Fibroblast of skin of right quadriceps (primary cell): ENCODE data around the gene SMARCD1.
"Not testable (repeated sequence)": the region's sequence is repeated elsewhere in the genome, so short reads cannot be mapped to it uniquely, and the experiment has no call there.

Experiments
- DNase-seq: peaks from one replicate; pipeline ENCODE4 v3.0.0-alpha.2; 2013

Gene SMARCD1

DNA sequence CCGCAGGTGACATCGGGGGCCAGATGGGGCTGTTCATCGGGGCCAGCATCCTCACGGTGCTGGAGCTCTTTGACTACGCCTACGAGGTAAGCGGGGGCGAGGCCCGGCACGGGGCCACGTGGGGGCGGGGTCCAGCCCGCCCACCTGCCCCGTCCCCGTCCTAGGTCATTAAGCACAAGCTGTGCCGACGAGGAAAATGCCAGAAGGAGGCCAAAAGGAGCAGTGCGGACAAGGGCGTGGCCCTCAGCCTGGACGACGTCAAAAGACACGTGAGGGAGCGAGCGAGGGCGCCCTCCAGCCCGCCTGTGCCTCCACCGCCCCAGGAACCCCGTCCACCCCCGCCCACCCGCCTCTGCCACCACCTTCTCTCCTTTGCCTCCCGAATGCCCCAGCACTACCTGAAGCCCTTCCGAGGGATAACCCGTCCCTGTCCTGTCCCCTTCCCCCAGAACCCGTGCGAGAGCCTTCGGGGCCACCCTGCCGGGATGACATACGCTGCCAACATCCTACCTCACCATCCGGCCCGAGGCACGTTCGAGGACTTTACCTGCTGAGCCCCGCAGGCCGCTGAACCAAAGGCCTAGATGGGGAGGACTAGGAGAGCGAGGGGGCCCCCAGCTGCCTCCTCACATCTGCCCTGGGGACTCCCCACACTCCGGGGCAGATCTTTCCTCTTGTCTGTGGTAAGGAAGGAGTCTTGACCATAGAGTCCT is 3.9 kb upstream of the SMARCD1 start:
- DNase-seq: no peak

DNA sequence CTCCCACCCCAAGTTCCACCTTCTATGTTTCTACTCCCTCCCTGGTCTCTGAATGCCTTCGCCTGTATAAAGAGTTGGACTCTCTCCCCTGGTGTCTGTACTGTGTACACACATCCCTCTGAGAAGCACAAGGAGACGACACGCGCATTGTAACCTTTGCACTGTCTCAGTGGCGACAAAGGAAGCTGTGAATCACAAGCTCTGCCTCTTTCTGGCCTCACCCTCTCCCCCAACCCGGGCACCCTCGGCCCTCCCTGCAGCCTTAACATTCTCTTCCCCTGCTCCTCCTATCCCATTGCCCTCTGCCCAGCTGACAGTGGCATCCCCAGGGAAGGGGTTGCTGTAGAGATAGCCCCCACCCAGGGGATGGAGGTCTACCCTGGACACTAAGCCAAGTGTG is 2.5 kb upstream of the SMARCD1 start:
- no peak for DNase-seq

DNA sequence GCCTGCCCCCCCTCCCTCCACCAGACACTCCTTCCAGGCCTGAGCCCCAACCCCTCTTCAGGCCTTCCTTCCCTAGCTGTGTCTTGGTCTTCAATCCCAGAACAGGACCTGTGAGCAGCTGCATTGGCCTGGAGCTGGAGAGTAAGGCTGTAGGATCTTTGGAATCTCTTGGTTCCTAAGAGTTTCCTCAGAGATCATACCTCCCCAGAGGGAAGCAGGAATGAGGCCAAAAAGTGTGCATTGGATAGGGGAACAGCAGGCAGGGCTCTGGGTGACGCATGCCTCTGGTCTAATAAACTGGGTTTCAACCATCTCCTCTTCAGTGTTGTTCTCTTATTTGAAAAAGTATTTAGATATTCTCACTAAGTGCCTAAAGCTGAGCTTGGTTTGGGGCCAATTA is 1.8 kb upstream of the SMARCD1 start:
- no peak for DNase-seq

DNA sequence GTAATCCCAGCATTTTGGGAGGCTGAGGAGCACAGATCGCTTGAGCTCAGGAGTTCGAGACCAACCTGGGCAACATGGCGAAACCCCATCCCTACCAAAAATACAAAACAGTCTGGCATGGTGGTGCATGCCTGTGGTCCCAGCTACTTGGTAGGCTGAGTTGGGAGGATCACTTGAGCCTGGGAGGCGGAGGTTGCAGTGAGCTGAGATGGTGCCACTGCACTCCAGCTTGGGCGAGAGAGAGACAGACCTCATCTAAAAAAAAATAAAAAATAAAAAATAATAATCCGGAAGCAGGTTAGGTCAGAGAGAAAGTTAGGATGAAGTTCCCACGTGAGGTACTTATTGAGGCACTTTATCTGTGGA is 750 bp upstream of the SMARCD1 start:
- DNase-seq: not testable (repeated sequence)

DNA sequence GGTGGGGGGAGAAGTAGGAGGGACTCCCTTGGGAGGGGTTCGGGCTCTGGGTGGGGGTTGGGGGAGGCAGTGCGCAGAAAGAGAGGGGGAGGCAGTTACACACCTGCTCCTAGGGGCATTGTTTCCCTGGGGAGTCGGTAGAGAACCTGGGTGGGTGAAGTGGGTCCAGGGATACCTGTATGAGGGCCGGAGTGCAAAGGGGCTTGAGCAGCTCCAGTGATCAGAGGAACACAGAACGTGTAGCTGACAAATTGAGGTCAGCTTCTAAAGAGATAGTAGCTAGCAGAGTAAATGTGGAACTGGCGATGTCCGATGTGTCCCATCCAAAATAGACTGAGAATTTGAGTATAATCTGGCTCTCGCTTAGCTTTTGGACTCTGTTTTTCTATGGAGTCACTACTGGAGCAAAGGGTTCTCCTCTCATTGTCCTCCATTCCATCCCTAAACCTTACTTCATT is 502 bp downstream of the SMARCD1 start:
- DNase-seq: no peak

DNA sequence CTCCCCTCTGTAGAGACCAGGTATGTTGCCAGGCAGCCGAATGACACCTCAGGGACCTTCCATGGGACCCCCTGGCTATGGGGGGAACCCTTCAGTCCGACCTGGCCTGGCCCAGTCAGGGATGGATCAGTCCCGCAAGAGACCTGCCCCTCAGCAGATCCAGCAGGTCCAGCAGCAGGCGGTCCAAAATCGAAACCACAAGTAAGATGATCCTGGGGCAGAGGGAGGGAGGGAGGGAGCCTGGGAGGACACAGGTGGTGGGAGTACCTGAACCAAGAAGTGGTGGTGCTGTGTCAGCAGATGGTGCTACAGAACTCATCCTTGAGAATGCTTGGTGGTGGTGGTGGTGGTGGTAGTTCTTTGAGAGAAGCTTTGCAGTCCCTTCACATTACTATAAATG is 1.0 kb downstream of the SMARCD1 start:
- DNase-seq: no peak

DNA sequence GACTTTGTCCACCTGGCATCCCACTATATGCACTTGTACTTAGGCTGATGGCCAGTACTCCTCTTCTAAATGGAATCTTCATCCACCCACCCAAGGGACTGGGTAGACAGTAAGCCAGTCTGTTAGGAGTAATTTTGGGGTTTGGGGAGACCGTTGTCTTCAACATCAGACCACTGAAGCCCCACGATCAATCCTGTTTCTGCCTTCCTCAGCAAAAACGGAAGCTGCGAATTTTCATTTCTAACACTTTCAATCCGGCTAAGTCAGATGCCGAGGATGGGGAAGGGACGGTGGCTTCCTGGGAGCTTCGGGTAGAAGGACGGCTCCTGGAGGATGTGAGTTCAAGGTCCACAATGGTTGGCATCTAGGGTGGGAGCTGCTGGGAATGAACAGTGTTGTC is 2.0 kb downstream of the SMARCD1 start:
- no peak for DNase-seq

DNA sequence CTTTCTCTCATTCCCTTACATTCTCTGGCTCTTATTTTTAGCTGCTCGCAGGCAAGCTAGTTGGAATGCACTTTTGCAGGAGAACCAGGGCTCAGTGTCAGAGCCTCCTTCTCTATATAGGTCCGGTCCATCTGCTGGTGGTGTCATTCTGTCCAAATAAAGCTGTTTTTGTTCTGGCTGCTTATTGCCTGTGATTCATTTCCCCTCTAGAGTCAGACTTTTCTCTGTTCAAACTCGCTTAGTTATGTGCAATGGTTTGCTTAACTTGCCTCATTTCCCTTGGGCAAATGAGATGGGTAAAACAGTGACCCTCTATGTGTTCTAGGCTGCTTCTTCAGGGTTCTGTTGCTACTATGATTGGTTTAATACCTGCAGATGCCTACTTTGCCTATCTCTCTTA is 2.9 kb downstream of the SMARCD1 start:
- peak; percentile 62 for DNase-seq

DNA sequence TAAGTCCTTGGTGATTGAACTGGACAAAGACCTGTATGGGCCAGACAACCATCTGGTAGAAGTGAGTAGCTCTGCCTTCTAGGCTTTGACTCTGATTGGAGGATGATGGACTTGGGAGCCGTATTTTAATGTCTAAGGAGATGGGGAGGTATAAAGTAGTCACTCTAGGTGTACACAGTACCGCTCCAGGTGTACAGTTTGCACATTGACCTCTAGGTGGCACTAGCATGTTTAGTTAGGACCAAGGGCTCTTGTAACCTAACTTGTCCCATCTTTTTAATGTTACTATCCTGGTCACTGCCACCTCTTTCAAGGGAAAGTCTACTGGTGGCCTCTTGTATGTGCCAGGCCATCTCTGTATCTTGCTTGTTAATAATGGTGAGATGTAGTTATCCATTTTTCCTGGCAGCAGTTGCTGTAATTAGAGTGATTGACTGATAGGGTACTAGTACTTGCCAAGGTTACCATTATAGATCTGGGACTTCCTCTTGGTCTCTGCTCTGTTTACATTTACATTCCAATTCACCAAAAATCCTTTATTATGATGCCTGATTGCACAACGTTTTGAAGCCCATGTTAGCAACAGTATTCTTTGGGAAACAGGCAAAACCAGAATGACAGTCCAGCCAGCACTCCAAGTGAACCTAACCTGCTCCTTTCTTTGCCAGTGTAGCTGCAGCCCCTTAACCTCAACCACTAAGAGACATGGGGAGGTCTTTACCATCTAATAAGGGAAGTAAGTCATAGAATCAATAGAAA is 3.6 kb downstream of the SMARCD1 start:
- DNase-seq: peak; percentile 45

DNA sequence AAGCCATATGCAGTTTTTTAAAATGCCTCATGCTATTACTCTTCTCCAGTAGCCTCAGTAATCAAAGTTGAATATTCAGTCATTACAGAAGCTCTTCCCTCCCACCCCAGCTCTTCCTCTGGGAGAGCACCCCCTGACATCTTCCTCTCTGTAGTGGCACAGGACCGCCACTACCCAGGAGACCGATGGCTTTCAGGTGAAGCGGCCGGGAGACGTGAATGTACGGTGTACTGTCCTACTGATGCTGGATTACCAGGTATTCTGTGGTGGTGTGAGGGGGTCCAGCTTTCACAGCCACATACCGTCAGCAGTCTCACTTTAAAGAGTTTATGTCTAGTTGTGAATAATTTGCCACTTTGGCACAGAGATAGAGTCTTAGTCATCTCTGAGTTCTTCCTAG is 4.6 kb downstream of the SMARCD1 start:
- no peak for DNase-seq

DNA sequence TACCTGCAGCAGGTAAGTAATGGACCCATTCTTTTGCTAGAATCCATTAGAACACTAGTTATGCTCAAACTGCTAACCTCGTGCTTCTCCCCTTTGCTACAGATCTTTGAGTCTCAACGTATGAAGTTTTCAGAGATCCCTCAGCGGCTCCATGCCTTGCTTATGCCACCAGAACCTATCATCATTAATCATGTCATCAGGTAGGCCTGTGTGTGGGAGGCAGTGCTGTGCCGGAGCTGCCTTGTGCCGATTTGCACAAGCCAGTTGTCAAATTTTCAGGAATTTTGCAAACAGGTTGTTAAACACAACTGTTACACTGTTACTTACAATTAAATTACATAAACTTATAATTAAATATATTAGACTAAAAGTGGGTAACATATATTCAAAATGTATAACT is 5.2 kb downstream of the SMARCD1 start:
- no peak for DNase-seq

DNA sequence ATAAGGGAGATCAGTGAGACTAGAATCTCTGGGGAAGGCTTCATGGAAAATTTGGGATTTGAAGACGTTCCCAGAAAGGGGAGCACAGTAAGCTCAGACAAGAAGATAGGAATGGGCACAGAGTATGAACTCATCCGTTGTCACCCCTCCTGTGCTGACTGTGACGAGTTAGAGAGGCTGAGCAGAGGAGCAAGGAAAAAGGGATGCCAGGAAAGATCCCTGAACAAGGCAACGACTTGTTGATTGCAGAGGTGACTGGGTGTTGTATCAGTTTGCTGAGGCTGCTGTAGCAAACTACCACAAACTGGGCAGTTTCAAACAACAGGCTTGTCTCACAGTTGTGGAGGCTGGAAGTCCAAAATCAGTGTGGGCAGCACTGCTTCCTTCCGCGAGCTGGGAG is 12.8 kb downstream of the SMARCD1 start:
- DNase-seq: no peak

DNA sequence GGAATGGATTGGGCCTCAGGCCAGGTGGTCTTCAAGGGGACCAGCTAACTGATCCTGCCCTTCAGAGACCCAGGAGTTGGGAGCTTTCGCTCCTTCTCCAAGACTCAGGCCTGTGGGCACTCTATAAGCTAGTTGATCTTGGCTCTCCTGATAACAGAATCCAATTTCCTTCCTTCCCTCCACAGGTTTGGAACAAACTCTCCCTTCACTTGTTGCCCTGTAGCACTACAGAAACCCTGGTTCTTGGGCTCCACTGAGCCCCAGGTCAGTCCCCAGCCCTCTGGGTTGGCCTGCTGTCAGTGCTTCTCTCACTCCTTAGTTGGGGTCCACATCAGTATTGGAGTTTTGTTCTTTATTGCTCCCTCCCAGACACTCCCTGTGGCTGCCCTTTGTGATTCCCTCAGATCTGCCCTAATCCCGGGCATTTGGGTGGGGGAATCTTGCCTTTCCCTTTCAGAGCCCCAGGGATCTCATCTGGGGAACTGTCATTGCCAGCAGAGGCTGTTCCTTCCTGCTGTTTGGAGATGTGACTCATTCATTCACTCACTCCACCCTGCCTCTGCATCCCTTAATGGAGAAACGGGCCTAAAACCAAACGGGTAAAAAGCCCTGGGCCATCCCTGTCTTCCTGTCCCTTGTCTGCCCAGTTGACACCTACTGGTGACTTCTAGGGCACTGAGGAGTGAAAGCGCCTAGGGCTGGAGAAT is 14.3 kb downstream of the SMARCD1 start:
- DNase-seq: no peak

DNA sequence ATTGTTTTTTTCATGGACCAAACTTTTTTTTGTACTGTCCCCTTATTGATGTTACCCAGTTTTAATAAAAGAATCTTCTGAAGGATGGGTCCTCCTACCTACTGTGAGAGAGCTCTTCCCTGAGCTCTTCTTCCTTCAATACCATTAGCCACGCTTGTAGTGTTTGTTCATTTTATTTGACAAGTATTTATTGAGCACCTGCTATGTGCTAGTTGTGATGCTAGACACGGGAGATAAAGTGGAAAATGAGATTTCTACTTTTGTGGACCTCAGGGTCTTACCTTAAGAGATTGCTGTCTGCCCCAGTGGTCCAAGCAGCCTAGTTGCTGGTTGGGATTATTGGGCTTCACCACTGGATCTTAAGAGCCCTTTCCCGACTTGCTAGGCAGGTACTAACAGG is 15.4 kb downstream of the SMARCD1 start:
- DNase-seq: no peak

DNA sequence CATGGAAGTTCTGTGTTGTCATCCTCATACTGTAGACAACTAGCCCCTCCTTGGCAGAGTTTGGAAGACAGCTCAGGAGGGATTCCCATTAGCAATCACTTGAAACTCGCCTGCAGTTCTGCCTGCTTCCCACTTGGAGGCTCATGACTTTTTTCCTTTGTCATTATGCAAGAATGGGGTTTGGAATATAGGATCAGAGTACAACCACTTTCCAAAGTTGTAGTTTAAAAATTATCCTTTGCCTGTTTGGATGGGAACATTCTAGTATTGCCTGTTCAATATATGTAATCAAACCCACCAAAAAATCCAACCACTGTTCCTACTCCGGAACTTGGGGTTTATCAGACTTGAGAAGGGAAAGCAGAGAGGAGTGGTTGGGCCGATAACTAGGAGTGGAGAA is 16.5 kb downstream of the SMARCD1 start:
- DNase-seq: peak; percentile 49

DNA sequence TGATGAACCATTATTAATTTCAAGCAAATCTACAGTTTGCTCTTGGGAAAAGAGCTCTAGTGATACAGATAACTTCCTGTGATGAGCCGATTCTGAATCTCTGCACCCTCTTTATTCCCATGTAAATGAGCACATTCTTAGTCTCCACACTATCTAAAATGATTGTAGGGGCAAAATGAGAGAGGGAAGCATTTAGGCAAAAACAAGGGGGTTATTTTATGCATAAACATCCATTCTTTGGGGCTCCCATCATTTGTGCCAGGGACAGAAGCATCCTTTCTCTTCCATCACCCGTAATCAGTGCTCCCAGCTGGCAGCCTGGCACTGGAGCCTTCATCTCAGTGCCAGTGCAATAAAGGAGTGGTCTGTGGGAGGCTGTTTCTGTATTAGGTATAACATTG is 17.0 kb downstream of the SMARCD1 start:
- no peak for DNase-seq

DNA sequence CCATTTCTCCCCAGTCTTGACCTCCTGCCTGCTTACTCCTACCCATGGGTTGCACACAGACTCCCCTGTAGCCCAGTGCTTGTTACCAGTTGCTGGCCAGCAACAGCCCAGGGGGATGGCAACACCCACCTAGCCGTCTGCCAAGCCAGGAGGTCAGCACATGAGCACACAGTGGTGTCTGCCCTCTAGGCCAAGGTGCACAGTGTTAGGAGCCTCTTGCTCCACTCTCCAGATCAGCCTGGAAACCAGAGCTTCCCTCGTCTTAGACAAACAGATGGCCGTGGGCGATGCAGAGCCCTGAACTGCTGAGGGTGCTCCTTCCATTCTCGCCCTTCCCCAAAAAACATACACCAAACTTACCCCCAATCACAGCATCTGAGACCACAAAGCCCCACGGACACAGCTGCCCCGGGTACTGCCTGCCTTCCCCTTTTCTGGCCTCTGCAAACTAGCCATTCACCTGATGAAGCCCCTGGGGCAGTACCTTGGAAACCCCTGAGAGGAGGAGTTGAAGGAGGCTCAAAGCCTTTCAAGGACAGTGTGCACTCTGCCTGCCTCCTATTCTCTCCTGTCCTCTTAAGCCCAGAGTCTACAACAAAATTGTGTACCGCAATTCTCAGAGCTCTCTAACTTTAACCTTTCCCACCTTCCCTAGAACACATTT is 17.6 kb downstream of the SMARCD1 start:
- no peak for DNase-seq

DNA sequence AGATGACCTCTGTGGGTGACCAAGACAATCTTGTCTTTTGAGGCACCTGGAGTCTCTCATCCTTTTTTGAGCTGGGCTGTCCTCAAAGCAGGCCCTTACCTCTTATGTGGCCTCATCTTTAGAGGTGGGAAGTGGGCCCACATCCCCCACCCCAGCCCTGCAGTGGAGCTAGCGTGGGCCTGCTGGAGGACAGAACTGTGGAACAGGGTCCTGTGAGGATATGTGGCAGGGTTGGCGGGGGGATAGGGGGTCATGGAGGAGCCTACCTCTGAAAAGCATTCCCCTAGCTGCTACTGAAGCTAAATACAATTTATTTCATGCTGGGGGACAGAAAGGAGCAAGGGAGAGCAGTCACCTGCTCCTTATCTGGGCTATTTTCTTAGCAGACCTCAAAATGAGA is 18.2 kb downstream of the SMARCD1 start:
- DNase-seq: no peak

DNA sequence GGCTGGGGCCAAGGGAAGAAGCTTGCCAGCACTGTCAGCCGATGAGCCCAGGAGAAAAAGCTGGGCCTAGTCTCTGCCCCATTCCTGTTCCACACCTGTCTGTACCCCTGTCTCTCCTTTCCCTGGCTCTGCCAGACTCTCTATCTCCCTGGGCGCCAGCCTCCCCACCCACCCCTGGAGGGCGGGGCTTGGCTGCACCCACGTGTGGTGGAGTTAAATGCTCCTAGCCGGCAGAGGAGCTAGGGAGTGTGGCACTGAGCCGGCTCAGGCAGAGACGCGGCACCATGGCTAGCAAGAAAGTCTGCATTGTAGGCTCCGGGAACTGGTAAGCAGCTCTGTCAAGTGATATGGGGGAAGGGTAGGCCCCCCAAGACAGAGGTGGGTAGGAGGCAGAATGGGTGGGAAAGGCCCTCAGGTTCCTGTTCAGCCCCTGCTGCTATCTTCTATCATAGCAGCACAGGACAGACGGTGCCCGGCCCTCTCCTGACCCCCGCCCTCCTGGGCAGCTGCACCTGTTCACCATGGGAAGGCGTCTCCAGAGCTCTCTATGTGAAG is 18.7 kb downstream of the SMARCD1 start, which contains the start of gene GPD1:
TSS of gene GPD1 (plus strand) at position 242 of the 555 bp plus-strand sequence. CDS start at position 285, 43 bp downstream.
- no peak for DNase-seq

DNA sequence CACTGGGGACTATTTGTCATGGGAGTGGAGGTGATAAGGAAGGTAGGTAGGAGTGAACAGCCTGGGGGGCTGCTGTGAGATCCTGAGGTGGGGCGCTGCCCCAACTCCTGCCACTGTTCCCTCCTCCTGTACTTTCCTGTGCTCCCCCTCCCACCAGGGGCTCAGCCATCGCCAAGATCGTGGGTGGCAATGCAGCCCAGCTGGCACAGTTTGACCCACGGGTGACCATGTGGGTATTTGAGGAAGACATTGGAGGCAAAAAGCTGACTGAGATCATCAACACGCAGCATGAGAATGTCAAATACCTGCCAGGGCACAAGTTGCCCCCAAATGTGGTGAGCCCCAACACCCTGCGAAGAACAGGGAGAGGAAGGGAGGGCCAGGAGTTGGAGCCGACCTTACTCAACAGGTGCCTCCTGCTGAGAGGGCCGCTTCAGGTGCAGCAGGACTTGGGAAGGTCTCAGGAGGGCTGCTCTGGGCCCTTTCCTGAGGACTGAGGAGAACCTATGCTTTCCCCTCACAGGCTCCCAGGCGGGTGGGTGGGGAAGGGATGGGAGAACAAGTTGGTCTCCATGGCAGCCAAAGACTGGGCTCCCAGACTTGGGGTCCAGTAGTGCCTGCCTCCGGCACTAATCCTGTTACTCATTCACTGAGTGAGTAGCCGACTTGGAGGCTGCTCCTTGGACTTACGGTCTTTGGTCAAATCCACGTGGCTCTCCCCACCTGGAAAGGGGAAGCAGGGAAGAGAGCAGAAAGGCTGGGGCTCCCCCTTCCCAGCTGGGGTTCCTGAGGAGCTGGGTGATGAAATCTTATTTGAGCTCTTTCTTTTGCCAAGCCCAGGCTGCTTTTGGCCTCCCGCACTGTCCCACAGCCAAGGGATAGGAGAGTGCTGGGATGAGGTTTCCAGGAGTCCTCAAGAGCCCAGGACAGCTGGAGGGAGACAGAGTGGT is 19.6 kb downstream of the SMARCD1 start:
- no peak for DNase-seq

DNA sequence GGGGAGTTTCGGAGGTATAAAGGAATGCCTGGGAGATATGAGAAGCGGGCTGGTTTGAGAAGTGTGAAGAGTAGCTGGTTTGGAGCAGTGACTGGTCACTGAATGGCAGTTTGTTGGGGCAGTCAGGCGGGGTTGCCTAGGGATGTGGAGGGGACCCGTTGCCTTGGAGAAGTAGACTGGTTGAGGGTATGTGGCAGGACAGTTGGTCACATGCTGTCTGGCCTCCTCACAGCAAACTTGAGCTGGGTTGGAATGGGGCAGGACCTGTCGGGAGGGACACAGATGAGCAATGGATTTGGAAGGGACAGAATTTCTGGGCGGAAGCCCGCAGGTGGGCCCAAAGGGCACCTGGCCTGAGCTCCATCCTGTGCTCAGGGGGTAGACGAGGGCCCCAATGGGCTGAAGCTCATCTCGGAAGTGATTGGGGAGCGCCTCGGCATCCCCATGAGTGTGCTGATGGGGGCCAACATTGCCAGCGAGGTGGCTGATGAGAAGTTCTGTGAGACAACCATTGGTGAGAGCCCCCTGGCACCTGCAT is 20.8 kb downstream of the SMARCD1 start:
- no peak for DNase-seq

DNA sequence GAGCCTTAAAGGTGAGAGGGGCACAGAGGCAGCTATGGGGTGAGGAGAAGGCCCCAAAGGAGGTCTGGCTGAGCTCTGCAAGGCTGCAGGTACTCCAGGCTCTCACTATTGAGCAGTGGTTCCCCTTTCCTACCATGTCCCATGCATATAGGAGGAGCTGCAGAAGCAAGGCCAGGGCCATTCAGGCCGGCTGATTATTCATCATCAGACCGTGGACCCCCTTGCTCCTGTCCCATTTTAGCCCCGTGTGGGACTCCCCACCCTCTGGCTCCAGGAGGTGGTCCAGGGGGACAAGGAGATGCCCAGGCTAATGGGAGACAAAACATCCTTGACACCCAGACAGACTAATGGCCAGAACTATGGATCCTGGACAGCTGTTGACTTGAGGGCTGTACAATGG is 21.8 kb downstream of the SMARCD1 start:
- no peak for DNase-seq
